ENCODE data around the gene KRR1. TPM values are rescaled to one million over a fixed set of nuclear protein-coding genes. Genes with fewer than 3 reads are reported as not detected.
"Not testable (repeated sequence)": the region's sequence is repeated elsewhere in the genome, so short reads cannot be mapped to it uniquely, and the experiment has no call there.

The KRR1 gene
- polyA plus RNA-seq, 3 donors = 8.0 to 14.4 (median 9.0) TPM

- TF ChIP-seq CTCF (IDR thresholded peaks at IDR 0.05) = peak; percentile 60
- peak; percentile 37 to 57 (median 46) for DNase-seq
- peaks cover 100% of the 10 kb centered on the region for H3K79me2 ChIP-seq (ENCODE audit: insufficient read depth, low read length)
- no peaks in the 10 kb centered on the region for H3K9me3 ChIP-seq (replicated peaks in 1 of 2; ENCODE audit: control insufficient read depth in 1 of 2, insufficient read depth in 1 of 2, low read length in 2 of 2)
- H4K20me1 ChIP-seq (ENCODE audit: insufficient read depth, low read length) = peaks cover 98% of the 10 kb centered on the region
- H2AFZ ChIP-seq (ENCODE audit: insufficient read depth, low read depth, low read length, poor library complexity, severe bottlenecking) = no peak overlapping the region
- H3K27ac Mint-ChIP-seq = peak overlapping the region in 2 of 7 donors; percentile 13 to 46
- H3K4me2 ChIP-seq (replicated peaks; ENCODE audit: extremely low read depth, low read length, poor library complexity, severe bottlenecking) = no peak overlapping the region
- intact Hi-C loops (cut with micrococcal nuclease) = loop anchor here (5.0 to 10.0 kb wide), 3 partner anchors 46 to 546 kb away; partner anchors contain the start of genes CAPS2 (in 2 of the 2), GLIPR1L1 (in 2 of the 2) and PHLDA1 (in 1 of the 2)
- H3K4me1 ChIP-seq (ENCODE audit: control insufficient read depth in 1 of 2, insufficient read depth in 2 of 2, low read length in 2 of 2) = peaks cover 29 to 66% of the 10 kb centered on the region in 2 donors
- no peak overlapping the region for H3K4me3 Mint-ChIP-seq
- no peaks in the 10 kb centered on the region for H3K27me3 Mint-ChIP-seq (ENCODE audit: low read depth in 3 of 3)
- H3K36me3 ChIP-seq (replicated peaks in 1 of 2; ENCODE audit: control insufficient read depth in 1 of 2, insufficient read depth in 2 of 2, low read length in 2 of 2) = peaks cover 84 to 98% of the 10 kb centered on the region in 2 donors
- peak overlapping the region in 1 of 2 donors; percentile 39 for H3K27ac ChIP-seq (ENCODE audit: low read depth in 1 of 2, low read length in 2 of 2)
- peaks cover 61% of the 10 kb centered on the region for H3K4me1 Mint-ChIP-seq
- no peak overlapping the region for H3K9ac ChIP-seq (ENCODE audit: insufficient read depth, low read length, poor library complexity, severe bottlenecking)
- H3K4me3 ChIP-seq (replicated peaks in 1 of 3; ENCODE audit: low read depth in 2 of 3, low read length in 3 of 3) = no peak overlapping the region
- H3K36me3 Mint-ChIP-seq = peaks cover 76 to 91% of the 10 kb centered on the region in 2 donors
- no peaks in the 10 kb centered on the region for H3K27me3 ChIP-seq (ENCODE audit: control insufficient read depth in 2 of 2, insufficient read depth in 2 of 2, low read length in 2 of 2)
- no peaks in the 10 kb centered on the region for H3K9me3 Mint-ChIP-seq
Observed at GRCh38 chr12:75488553-75488952, 22.9 kb downstream of the KRR1 start.

GRCh38 chr12:75487308-75487707 lies 24.1 kb downstream of the KRR1 start:
- Histone ChIP-seq H2AFZ (ENCODE audit: insufficient read depth, low read depth, low read length, poor library complexity, severe bottlenecking) (no peak overlapping the region), H3K79me2 (ENCODE audit: insufficient read depth, low read length) (peaks cover 100% of the 10 kb centered on the region), H3K27ac (ENCODE audit: low read depth in 1 of 2, low read length in 2 of 2) (peak overlapping the region in 1 of 2 donors; percentile 53), H3K4me1 (ENCODE audit: control insufficient read depth in 1 of 2, insufficient read depth in 2 of 2, low read length in 2 of 2) (peaks cover 36 to 69% of the 10 kb centered on the region in 2 donors), H3K36me3 (replicated peaks in 1 of 2; ENCODE audit: control insufficient read depth in 1 of 2, insufficient read depth in 2 of 2, low read length in 2 of 2) (peaks cover 71 to 89% of the 10 kb centered on the region in 2 donors), H3K4me2 (replicated peaks; ENCODE audit: extremely low read depth, low read length, poor library complexity, severe bottlenecking) (no peak overlapping the region), H3K9me3 (replicated peaks in 1 of 2; ENCODE audit: control insufficient read depth in 1 of 2, insufficient read depth in 1 of 2, low read length in 2 of 2) (no peaks in the 10 kb centered on the region), H4K20me1 (ENCODE audit: insufficient read depth, low read length) (peaks cover 98% of the 10 kb centered on the region), H3K9ac (ENCODE audit: insufficient read depth, low read length, poor library complexity, severe bottlenecking) (no peak overlapping the region), H3K27me3 (ENCODE audit: control insufficient read depth in 2 of 2, insufficient read depth in 2 of 2, low read length in 2 of 2) (no peaks in the 10 kb centered on the region), H3K4me3 (replicated peaks in 1 of 3; ENCODE audit: low read depth in 2 of 3, low read length in 3 of 3) (no peak overlapping the region)
- Mint-ChIP-seq H3K27me3 (ENCODE audit: low read depth in 3 of 3) (no peaks in the 10 kb centered on the region), H3K27ac (peak overlapping the region in 6 of 7 donors; percentile 17 to 72 (median 48)), H3K4me3 (no peak overlapping the region), H3K9me3 (no peaks in the 10 kb centered on the region), H3K4me1 (peaks cover 71% of the 10 kb centered on the region), H3K36me3 (peaks cover 76 to 91% of the 10 kb centered on the region in 2 donors)
- intact Hi-C loops (cut with micrococcal nuclease) = loop anchor here (5.0 to 10.0 kb wide), 3 partner anchors 45 to 547 kb away; partner anchors contain the start of genes CAPS2 (in 2 of the 2), GLIPR1L1 (in 2 of the 2) and PHLDA1 (in 1 of the 2)
- WGBS (ENCODE audit: insufficient coverage) = 83% methylated on average over 1 of the region's 4 CpGs
- DNase-seq = peak in 1 of 3 donors; percentile 22
- TF ChIP-seq CTCF (IDR thresholded peaks at IDR 0.05) = no peak

GRCh38 chr12:75484450-75484849 lies 27.0 kb downstream of the KRR1 start:
- Mint-ChIP-seq H3K36me3 (peaks cover 60 to 63% of the 10 kb centered on the region in 2 donors), H3K4me1 (peaks cover 80% of the 10 kb centered on the region), H3K27ac (peak overlapping the region; percentile 48 to 94 (median 63)), H3K4me3 (peak overlapping the region; percentile 37 to 96)
- not testable (repeated sequence) for H3K9me3 ChIP-seq (replicated peaks in 1 of 2; ENCODE audit: control insufficient read depth in 1 of 2, insufficient read depth in 1 of 2, low read length in 2 of 2); H3K27me3 ChIP-seq (ENCODE audit: control insufficient read depth in 2 of 2, insufficient read depth in 2 of 2, low read length in 2 of 2); DNase-seq; H3K27me3 Mint-ChIP-seq (ENCODE audit: low read depth in 3 of 3); H3K9me3 Mint-ChIP-seq; H2AFZ ChIP-seq (ENCODE audit: insufficient read depth, low read depth, low read length, poor library complexity, severe bottlenecking); H3K9ac ChIP-seq (ENCODE audit: insufficient read depth, low read length, poor library complexity, severe bottlenecking)
- intact Hi-C loops (cut with micrococcal nuclease) = loop anchor here (10.0 kb wide), 2 partner anchors 150 to 550 kb away; partner anchors contain the start of genes CAPS2 (in 2 of the 2), GLIPR1L1 (in 2 of the 2) and PHLDA1 (in 1 of the 2)
- H3K36me3 ChIP-seq (replicated peaks in 1 of 2; ENCODE audit: control insufficient read depth in 1 of 2, insufficient read depth in 2 of 2, low read length in 2 of 2) = peaks cover 44 to 61% of the 10 kb centered on the region in 2 donors
- peaks cover 46 to 85% of the 10 kb centered on the region in 2 donors for H3K4me1 ChIP-seq (ENCODE audit: control insufficient read depth in 1 of 2, insufficient read depth in 2 of 2, low read length in 2 of 2)
- WGBS (ENCODE audit: insufficient coverage) = 100% methylated on average over 1 of the region's 2 CpGs
- H3K79me2 ChIP-seq (ENCODE audit: insufficient read depth, low read length) = peaks cover 93% of the 10 kb centered on the region
- peak overlapping the region; percentile 96 for H3K4me2 ChIP-seq (replicated peaks; ENCODE audit: extremely low read depth, low read length, poor library complexity, severe bottlenecking)
- peak overlapping the region in 1 of 3 experiments; percentile 97 for H3K4me3 ChIP-seq (replicated peaks in 1 of 3; ENCODE audit: low read depth in 2 of 3, low read length in 3 of 3)
- H4K20me1 ChIP-seq (ENCODE audit: insufficient read depth, low read length) = peaks cover 74% of the 10 kb centered on the region
- H3K27ac ChIP-seq (ENCODE audit: low read depth in 1 of 2, low read length in 2 of 2) = peak overlapping the region in 1 of 2 donors; percentile 95

Measured in CD14-positive monocyte (primary cell).